Measurements from ENCODE around the gene ITSN1. TPM values are rescaled to one million over a fixed set of nuclear protein-coding genes. Genes with fewer than 3 reads are reported as not detected.

ITSN1 gene
- total RNA-seq, 1 experiment from 2014 or later, result 88.5 TPM

DNA sequence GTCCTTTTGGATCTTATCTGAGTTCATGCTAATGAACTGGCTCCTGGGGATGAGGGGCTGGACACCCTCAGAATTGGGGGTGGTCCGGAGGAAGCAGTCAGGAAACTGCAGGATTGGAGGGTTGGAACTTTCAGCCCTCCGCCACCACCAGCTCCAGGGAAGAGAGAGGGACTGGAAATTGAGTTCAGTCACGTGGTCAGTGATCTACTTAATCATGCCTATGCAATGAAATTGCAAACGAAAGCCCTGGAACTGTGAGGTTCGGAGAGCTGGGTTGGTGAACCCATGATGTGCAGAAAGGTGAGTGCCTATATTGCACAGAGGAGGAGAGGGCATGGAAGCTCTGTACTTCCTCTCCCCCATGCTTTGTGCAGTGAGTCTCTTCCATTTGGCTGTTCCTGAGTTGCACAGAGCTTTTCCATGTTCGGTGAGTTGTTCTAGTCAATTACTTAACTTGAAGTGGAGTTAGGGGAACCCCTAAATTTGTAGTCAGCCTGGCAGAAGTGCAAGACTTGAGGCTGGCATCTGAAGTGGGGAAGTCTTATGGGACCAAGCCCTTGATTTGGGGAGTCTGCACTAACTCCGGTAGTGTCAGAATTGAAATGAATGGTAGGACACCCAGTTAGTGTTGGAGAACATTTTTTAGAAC lies 16.7 kb downstream of the ITSN1 start:
- POLR2A ChIA-PET, result interaction anchor here (0.6 kb wide), 4 partner anchors 27 to 76 kb away, joined by 3 to 20 read pairs (median 6); no protein-coding TSS in a partner anchor
- Histone ChIP-seq H3K4me3 (ENCODE audit: low read depth, low read length) (no peak overlapping the region), H3K4me1 (peaks cover 57% of the 10 kb centered on the region), H3K27me3 (replicated peaks; ENCODE audit: control insufficient read depth, insufficient read depth, low read length) (no peaks in the 10 kb centered on the region), H3K9me3 (no peaks in the 10 kb centered on the region), H3K36me3 (ENCODE audit: control insufficient read depth, insufficient read depth, low read length) (no peaks in the 10 kb centered on the region; the same call in 1 of the 2 replicates)
- Mint-ChIP-seq H3K4me3 (ENCODE audit: unreplicated experiment) (no peak overlapping the region), H3K9me3 (ENCODE audit: unreplicated experiment) (no peaks in the 10 kb centered on the region), H3K4me1 (ENCODE audit: low read depth, unreplicated experiment) (peaks cover 40% of the 10 kb centered on the region), H3K36me3 (ENCODE audit: insufficient read depth, unreplicated experiment) (peaks cover 40% of the 10 kb centered on the region), H3K27ac (ENCODE audit: unreplicated experiment) (peak overlapping the region; percentile 48), H3K27me3 (ENCODE audit: insufficient read depth, unreplicated experiment) (no peaks in the 10 kb centered on the region)
- no peak for DNase-seq
- no TSS peak for BruUV-seq (replicated peaks)
- CTCF ChIA-PET, result interaction anchor here (0.6 to 1.0 kb wide), 3 partner anchors 9 to 54 kb away, joined by 5 to 6 read pairs (median 5); no protein-coding TSS in a partner anchor
- intact Hi-C loops (cut with micrococcal nuclease; ENCODE audit: unreplicated experiment), result loop anchor here (10.0 kb wide), 1 partner anchor 76 kb away; no protein-coding TSS in a partner anchor
- TF ChIP-seq, protein P1, sequence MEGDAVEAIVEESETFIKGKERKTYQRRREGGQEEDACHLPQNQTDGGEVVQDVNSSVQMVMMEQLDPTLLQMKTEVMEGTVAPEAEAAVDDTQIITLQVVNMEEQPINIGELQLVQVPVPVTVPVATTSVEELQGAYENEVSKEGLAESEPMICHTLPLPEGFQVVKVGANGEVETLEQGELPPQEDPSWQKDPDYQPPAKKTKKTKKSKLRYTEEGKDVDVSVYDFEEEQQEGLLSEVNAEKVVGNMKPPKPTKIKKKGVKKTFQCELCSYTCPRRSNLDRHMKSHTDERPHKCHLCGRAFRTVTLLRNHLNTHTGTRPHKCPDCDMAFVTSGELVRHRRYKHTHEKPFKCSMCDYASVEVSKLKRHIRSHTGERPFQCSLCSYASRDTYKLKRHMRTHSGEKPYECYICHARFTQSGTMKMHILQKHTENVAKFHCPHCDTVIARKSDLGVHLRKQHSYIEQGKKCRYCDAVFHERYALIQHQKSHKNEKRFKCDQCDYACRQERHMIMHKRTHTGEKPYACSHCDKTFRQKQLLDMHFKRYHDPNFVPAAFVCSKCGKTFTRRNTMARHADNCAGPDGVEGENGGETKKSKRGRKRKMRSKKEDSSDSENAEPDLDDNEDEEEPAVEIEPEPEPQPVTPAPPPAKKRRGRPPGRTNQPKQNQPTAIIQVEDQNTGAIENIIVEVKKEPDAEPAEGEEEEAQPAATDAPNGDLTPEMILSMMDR (IDR thresholded peaks at IDR 0.05; ENCODE audit: insufficient read depth in 1 of 2, low read depth in 1 of 2, low read length in 1 of 2, severe bottlenecking in 1 of 2, unreplicated experiment in 1 of 2), result no peak

DNA sequence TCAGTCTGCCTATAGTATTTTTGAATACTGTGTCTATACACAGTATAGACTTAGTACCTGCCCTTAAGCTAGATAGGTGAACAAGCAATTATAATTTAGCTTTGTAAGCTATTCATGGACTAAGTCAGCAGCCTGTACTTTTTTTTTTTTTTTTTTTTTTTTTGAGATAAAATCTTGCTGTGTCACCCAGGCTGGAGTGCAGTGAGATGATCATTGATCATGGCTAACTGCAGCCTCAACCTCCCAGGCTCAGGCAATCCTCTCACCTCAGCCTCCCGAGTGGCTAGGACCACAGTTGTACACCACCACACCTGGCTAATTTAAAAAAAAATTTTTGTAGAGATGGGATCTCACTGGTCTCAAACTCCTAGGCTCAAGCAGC lies 17.3 kb downstream of the ITSN1 start:
- Mint-ChIP-seq H3K4me1 (ENCODE audit: low read depth, unreplicated experiment) (peaks cover 40% of the 10 kb centered on the region), H3K4me3 (ENCODE audit: unreplicated experiment) (no peak overlapping the region), H3K9me3 (ENCODE audit: unreplicated experiment) (no peaks in the 10 kb centered on the region), H3K36me3 (ENCODE audit: insufficient read depth, unreplicated experiment) (peaks cover 40% of the 10 kb centered on the region), H3K27me3 (ENCODE audit: insufficient read depth, unreplicated experiment) (no peaks in the 10 kb centered on the region), H3K27ac (ENCODE audit: unreplicated experiment) (peak overlapping the region; percentile 4)
- no peaks in the 10 kb centered on the region for H3K27me3 ChIP-seq (replicated peaks; ENCODE audit: control insufficient read depth, insufficient read depth, low read length)
- H3K9me3 ChIP-seq, result no peaks in the 10 kb centered on the region
- no peak for DNase-seq
- intact Hi-C loops (cut with micrococcal nuclease; ENCODE audit: unreplicated experiment), result loop anchor here (10.0 kb wide), 1 partner anchor 75 kb away; no protein-coding TSS in a partner anchor
- ChIA-PET POLR2A (interaction anchor here (0.6 kb wide), 4 partner anchors 27 to 76 kb away, joined by 3 to 20 read pairs (median 6); no protein-coding TSS in a partner anchor), CTCF (interaction anchor here (0.6 to 1.0 kb wide), 3 partner anchors 9 to 54 kb away, joined by 5 to 6 read pairs (median 5); no protein-coding TSS in a partner anchor)
- no peak overlapping the region for H3K4me3 ChIP-seq (ENCODE audit: low read depth, low read length)
- BruUV-seq (replicated peaks), result no TSS peak
- H3K4me1 ChIP-seq, result peaks cover 52% of the 10 kb centered on the region
- H3K36me3 ChIP-seq (ENCODE audit: control insufficient read depth, insufficient read depth, low read length), result no peaks in the 10 kb centered on the region; the same call in 1 of the 2 replicates
- TF ChIP-seq, protein P1 (IDR thresholded peaks at IDR 0.05; ENCODE audit: insufficient read depth in 1 of 2, low read depth in 1 of 2, low read length in 1 of 2, severe bottlenecking in 1 of 2, unreplicated experiment in 1 of 2), result no peak

DNA sequence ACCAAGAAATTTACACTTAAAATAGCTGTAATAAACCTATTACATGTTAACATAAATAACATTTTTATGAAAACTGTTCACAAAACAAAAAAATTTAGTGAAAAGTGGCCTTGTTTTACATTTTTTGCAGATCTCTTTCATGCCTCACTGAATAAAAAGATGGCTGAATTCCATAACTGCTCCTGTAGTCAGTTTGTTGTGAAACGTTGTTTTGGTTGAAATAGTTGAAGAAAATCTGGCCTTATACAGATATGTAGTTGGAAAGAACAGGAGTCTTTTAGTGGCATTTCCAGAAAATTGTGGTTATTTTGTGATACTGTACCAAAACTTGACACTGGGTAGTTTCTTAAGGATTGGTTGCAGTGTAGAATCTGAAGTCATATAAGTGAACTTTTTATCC lies 18.1 kb downstream of the ITSN1 start:
- peaks cover 44% of the 10 kb centered on the region for H3K4me1 ChIP-seq
- peaks cover 37% of the 10 kb centered on the region for H3K36me3 Mint-ChIP-seq (ENCODE audit: insufficient read depth, unreplicated experiment)
- no peak overlapping the region for H3K4me3 Mint-ChIP-seq (ENCODE audit: unreplicated experiment)
- H3K4me1 Mint-ChIP-seq (ENCODE audit: low read depth, unreplicated experiment), result peaks cover 40% of the 10 kb centered on the region
- H3K27me3 Mint-ChIP-seq (ENCODE audit: insufficient read depth, unreplicated experiment), result no peaks in the 10 kb centered on the region
- POLR2A ChIA-PET, result no interaction called here
- no peak for DNase-seq
- no peak overlapping the region for H3K4me3 ChIP-seq (ENCODE audit: low read depth, low read length)
- BruUV-seq (replicated peaks), result no TSS peak
- H3K9me3 ChIP-seq, result no peaks in the 10 kb centered on the region
- intact Hi-C loops (cut with micrococcal nuclease; ENCODE audit: unreplicated experiment), result no loop called here
- H3K9me3 Mint-ChIP-seq (ENCODE audit: unreplicated experiment), result no peaks in the 10 kb centered on the region
- H3K27ac Mint-ChIP-seq (ENCODE audit: unreplicated experiment), result peak overlapping the region; percentile 4
- no peaks in the 10 kb centered on the region for H3K27me3 ChIP-seq (replicated peaks; ENCODE audit: control insufficient read depth, insufficient read depth, low read length)
- CTCF ChIA-PET, result no interaction called here
- no peaks in the 10 kb centered on the region; the same call in 1 of the 2 replicates for H3K36me3 ChIP-seq (ENCODE audit: control insufficient read depth, insufficient read depth, low read length)
- TF ChIP-seq, protein P1 (IDR thresholded peaks at IDR 0.05; ENCODE audit: insufficient read depth in 1 of 2, low read depth in 1 of 2, low read length in 1 of 2, severe bottlenecking in 1 of 2, unreplicated experiment in 1 of 2), result no peak

Data from Caco-2 (cell line).